H1 (cell line): Measurements from ENCODE around the gene PCDHB10. TPM values are rescaled to one million over a fixed set of nuclear protein-coding genes. Genes with fewer than 3 reads are reported as not detected.
"Not testable (repeated sequence)": the region's sequence is repeated elsewhere in the genome, so short reads cannot be mapped to it uniquely, and the experiment has no call there.

Experiments
- CTCF ChIA-PET: fragments of 300-600 bp; sonication (Branson Sonifier 250); formaldehyde crosslinking; loops from one replicate; lab custom pipeline; 2021; ENCODE audit not compliant: partially characterized antibody; lab: Charles Lee
- POLR2A ChIA-PET: fragments of 300-600 bp; sonication (Branson Sonifier 250); formaldehyde crosslinking; loops from one replicate; lab custom pipeline; 2021; ENCODE audit warnings: inconsistent platforms; ENCODE audit not compliant: partially characterized antibody; lab: Charles Lee
- DNase-seq, 2 experiments: peaks; one replicate each; pipeline versions ENCODE4 v3.0.0 to v3.0.0-alpha.2; 2010 to 2022; ENCODE audit warnings: low spot score in 2 of 2, low read depth in 1 of 2, mixed read lengths in 1 of 2
- FAIRE-seq: peaks from 2 replicates; lab custom pipeline; 2011; peaks lifted over from hg19 to GRCh38; lab: Jason Lieb, UNC
- H2AFZ ChIP-seq: 2 replicates; pipeline ENCODE4 v1.8.1; 2012; ENCODE audit warnings: low read length, inconsistent platforms
- H2AK5ac ChIP-seq: 2 replicates; pipeline ENCODE4 v1.6.1; 2013; ENCODE audit warnings: low read depth, low read length
- H2BK120ac ChIP-seq: replicated peaks from 2 replicates; pipeline ENCODE3; 2013; ENCODE audit warnings: low read depth, low read length, inconsistent platforms
- H2BK12ac ChIP-seq: 2 replicates; pipeline ENCODE4 v1.6.1; 2013; ENCODE audit warnings: low read depth, low read length
- H2BK15ac ChIP-seq: 2 replicates; pipeline ENCODE4 v1.6.1; 2013; ENCODE audit warnings: low read length
- H2BK20ac ChIP-seq: 2 replicates; pipeline ENCODE4 v1.6.1; 2013; ENCODE audit warnings: low read length
- H2BK5ac ChIP-seq: 2 replicates; pipeline ENCODE4 v1.6.1; 2013; ENCODE audit warnings: low read depth, low read length
- H3K14ac ChIP-seq: 2 replicates; pipeline ENCODE4 v1.6.1; 2013; ENCODE audit warnings: inconsistent platforms; ENCODE audit not compliant: insufficient read length
- H3K18ac ChIP-seq: 2 replicates; pipeline ENCODE4 v1.6.1; 2013; ENCODE audit warnings: low read length; ENCODE audit errors: extremely low read depth
- H3K23ac ChIP-seq: 2 replicates; pipeline ENCODE4 v1.6.1; 2013; ENCODE audit warnings: inconsistent platforms; ENCODE audit not compliant: insufficient read length
- H3K23me2 ChIP-seq: 2 replicates; pipeline ENCODE4 v1.6.1; 2013; ENCODE audit warnings: low read depth, low read length
- H3K27ac ChIP-seq: 2 replicates; pipeline ENCODE4 v1.6.1; 2011; ENCODE audit warnings: low read depth, low read length, inconsistent platforms
- H3K27me3 ChIP-seq, 4 experiments: replicated peaks in 1 of 4; 1 replicate in 1 of 4; 2 replicates in 3 of 4; pipeline versions ENCODE4 v1.6.1 to v1.8.1; 2011 to 2013; ENCODE audit warnings: low read length in 3 of 4, mild to moderate bottlenecking in 3 of 4, inconsistent platforms in 2 of 4, mixed read lengths in 2 of 4, moderate library complexity in 1 of 4; ENCODE audit not compliant: control insufficient read depth in 3 of 4, insufficient read depth in 3 of 4; ENCODE audit errors: extremely low read depth in 1 of 4
- H3K36me3 ChIP-seq, 4 experiments: 2 replicates each; pipeline versions ENCODE4 v1.6.1 to v1.8.1; 2011 to 2013; ENCODE audit warnings: mild to moderate bottlenecking in 4 of 4, low read length in 3 of 4, moderate library complexity in 2 of 4, control low read depth in 1 of 4, inconsistent platforms in 1 of 4; ENCODE audit not compliant: insufficient read depth in 4 of 4, control insufficient read depth in 2 of 4
- H3K4ac ChIP-seq: replicated peaks from 2 replicates; pipeline ENCODE3; 2013; ENCODE audit warnings: low read length, low read depth, mixed read lengths, inconsistent platforms; ENCODE audit not compliant: insufficient read length
- H3K4me1 ChIP-seq, 4 experiments: replicated peaks in 1 of 4; 1 replicate in 1 of 4; 2 replicates in 3 of 4; pipeline versions ENCODE4 v1.6.1 to v1.8.1; 2011 to 2013; ENCODE audit warnings: low read length in 3 of 4, inconsistent platforms in 2 of 4, mixed read lengths in 1 of 4; ENCODE audit not compliant: insufficient read depth in 4 of 4, control insufficient read depth in 3 of 4
- H3K4me2 ChIP-seq, 2 experiments: 2 replicates each; pipeline versions ENCODE4 v1.6.1 to v1.8.1; 2011 to 2013; ENCODE audit warnings: low read depth in 2 of 2, low read length in 2 of 2, control low read depth in 1 of 2, inconsistent platforms in 1 of 2, mild to moderate bottlenecking in 1 of 2; ENCODE audit not compliant: insufficient read depth in 1 of 2
- H3K4me3 ChIP-seq, 4 experiments: fragments of 200-600, 300-600 bp in 1 of 4; sonication (generic), shearing (Covaris generic), sonication (Bioruptor Twin) in 1 of 4; 2 replicates each; pipeline versions ENCODE4 v1.5.1 to v1.8.1; 2011 to 2016; ENCODE audit warnings: low read length in 4 of 4, low read depth in 3 of 4, control low read depth in 2 of 4, inconsistent platforms in 2 of 4, mild to moderate bottlenecking in 2 of 4, mixed read lengths in 1 of 4, moderate library complexity in 1 of 4; ENCODE audit not compliant: insufficient read depth in 2 of 4; ENCODE audit errors: extremely low read depth in 1 of 4
- H3K56ac ChIP-seq: replicated peaks from 2 replicates; pipeline ENCODE3; 2013; ENCODE audit warnings: low read depth, mild to moderate bottlenecking, mixed read lengths, low read length, inconsistent platforms; ENCODE audit not compliant: insufficient read length
- H3K79me1 ChIP-seq: 2 replicates; pipeline ENCODE4 v1.6.1; 2013; ENCODE audit warnings: low read depth, low read length, control low read depth
- H3K79me2 ChIP-seq, 2 experiments: 2 replicates each; pipeline versions ENCODE4 v1.6.1 to v1.8.1; 2012 to 2013; ENCODE audit warnings: low read length in 2 of 2, mild to moderate bottlenecking in 2 of 2, inconsistent platforms in 1 of 2; ENCODE audit not compliant: insufficient read depth in 2 of 2, control insufficient read depth in 1 of 2
- H3K9ac ChIP-seq, 4 experiments: replicated peaks in 1 of 4; 1 replicate in 1 of 4; 2 replicates in 3 of 4; pipeline versions ENCODE4 v1.6.1 to v1.8.1; 2011 to 2013; ENCODE audit warnings: low read depth in 3 of 4, low read length in 3 of 4, control low read depth in 2 of 4, mild to moderate bottlenecking in 2 of 4, moderate library complexity in 2 of 4, inconsistent platforms in 1 of 4; ENCODE audit errors: extremely low read depth in 1 of 4
- H3K9me3 ChIP-seq, 2 experiments: 2 replicates each; pipeline versions ENCODE4 v1.6.1 to v1.8.1; 2012 to 2013; ENCODE audit warnings: mild to moderate bottlenecking in 2 of 2, moderate library complexity in 2 of 2, control low read depth in 1 of 2, inconsistent platforms in 1 of 2, low read depth in 1 of 2, low read length in 1 of 2, mixed read lengths in 1 of 2; ENCODE audit not compliant: insufficient read depth in 2 of 2
- H4K20me1 ChIP-seq, 2 experiments: replicated peaks in 1 of 2; 2 replicates each; pipeline versions ENCODE3 to v1.8.1; 2011 to 2013; ENCODE audit warnings: inconsistent platforms in 2 of 2, low read length in 2 of 2, mild to moderate bottlenecking in 1 of 2; ENCODE audit not compliant: insufficient read depth in 2 of 2, control insufficient read depth in 1 of 2
- H4K5ac ChIP-seq: 2 replicates; pipeline ENCODE4 v1.6.1; 2013; ENCODE audit warnings: low read length, low read depth, mixed read lengths, inconsistent platforms; ENCODE audit not compliant: insufficient read length
- H4K8ac ChIP-seq: 2 replicates; pipeline ENCODE4 v1.8.0; 2013; ENCODE audit warnings: mild to moderate bottlenecking, moderate library complexity, low read length, inconsistent platforms; ENCODE audit not compliant: insufficient read depth; ENCODE audit errors: extremely low read depth
- H4K91ac ChIP-seq: replicated peaks from 2 replicates; pipeline ENCODE3; 2013; ENCODE audit warnings: low read length, mixed read lengths, inconsistent platforms; ENCODE audit not compliant: insufficient read length
- WGBS, 2 experiments: shearing (Covaris generic) in 1 of 2; methylation state at CpG; one replicate each; pipeline versions ENCODE4 v1.1.6 to v1.1.7; 2013 to 2015; ENCODE audit warnings: low lambda C conversion rate in 2 of 2, mixed read lengths in 2 of 2, inconsistent platforms in 1 of 2, low coverage in 1 of 2, missing lambda C conversion rate in 1 of 2; ENCODE audit not compliant: insufficient replicate concordance in 2 of 2, insufficient coverage in 1 of 2, insufficient read length in 1 of 2; ENCODE audit errors: extremely low coverage in 1 of 2, missing lambda C conversion rate in 1 of 2; 5-methylcytosine and 5-hydroxymethylcytosine counted together
- polyA plus RNA-seq, 7 experiments: library from polyadenylated mRNA; depleted of rRNA in 3 of 7; stranded (reverse) in 5 of 7; unstranded in 2 of 7; fragments of >200 nt in 5 of 7; fragments of 200-250 nt in 2 of 7; gene quantifications; 1 replicate in 5 of 7; 2 replicates in 1 of 7; 4 replicates in 1 of 7; pipeline versions ENCODE4 v1.2.1 to v1.2.3, GENCODE V29; 2011 to 2013; ENCODE audit warnings: missing spikeins in 2 of 7, mixed read lengths in 2 of 7
- total RNA-seq: library from RNA; stranded (reverse); fragmentation: NEBNext Ultra II Directional; extraction: Animal tissue kit (Norgen Biotek cat#: 25700); gene quantifications from 2 replicates; pipeline ENCODE4 v1.2.1, GENCODE V29; 2021

The PCDHB10 gene
- total and polyA plus RNA-seq, 2 of the 8 experiments (the other 6 are each of a cell fraction or from before 2014, with no cell fraction given) = 1.3 to 1.8 TPM

- H3K18ac ChIP-seq, H2BK15ac ChIP-seq, H3K4me2 ChIP-seq, H4K8ac ChIP-seq, H3K56ac ChIP-seq, DNase-seq, H3K4me3 ChIP-seq, H3K27me3 ChIP-seq, H3K23me2 ChIP-seq, H3K79me1 ChIP-seq, H2BK120ac ChIP-seq, H3K27ac ChIP-seq, FAIRE-seq, H3K23ac ChIP-seq, H2AK5ac ChIP-seq, H3K36me3 ChIP-seq, H2BK12ac ChIP-seq, H3K9ac ChIP-seq, H2BK20ac ChIP-seq, H3K4me1 ChIP-seq, H4K5ac ChIP-seq, H2BK5ac ChIP-seq, H2AFZ ChIP-seq, H4K20me1 ChIP-seq, H4K91ac ChIP-seq, H3K4ac ChIP-seq, H3K14ac ChIP-seq, H3K79me2 ChIP-seq, POLR2A ChIA-PET: not testable (repeated sequence)
- 94% methylated on average over 10 of the region's 12 CpGs; no CpG with 5 or more reads in 1 of the 2 experiments for WGBS, 2 experiments
- CTCF ChIA-PET = interaction anchor here (0.6 to 2.9 kb wide), 14 partner anchors 9 to 350 kb away, joined by 3 to 21 read pairs (median 6); partner anchors contain the start of genes PCDHB14, PCDHB15, PCDHB16 and PCDHGA10
- H3K9me3 ChIP-seq = peaks cover 7 to 28% of the 10 kb centered on the region in 2 experiments; a peak in 3 of 4 replicates
Measured at GRCh38 chr5:141214583-141214982, 22.4 kb downstream of the PCDHB10 start.

GRCh38 chr5:141215504-141215903, 23.4 kb downstream of the PCDHB10 start:
- H2AK5ac ChIP-seq, H4K5ac ChIP-seq, H4K91ac ChIP-seq, H2BK15ac ChIP-seq, H3K23me2 ChIP-seq, H3K36me3 ChIP-seq, H4K8ac ChIP-seq, H2BK20ac ChIP-seq, DNase-seq, H2BK120ac ChIP-seq, H3K4me3 ChIP-seq, POLR2A ChIA-PET, H3K56ac ChIP-seq, H3K14ac ChIP-seq, H2BK12ac ChIP-seq, H3K27ac ChIP-seq, H3K79me2 ChIP-seq, H3K79me1 ChIP-seq, H4K20me1 ChIP-seq, H3K23ac ChIP-seq, H3K9ac ChIP-seq, H3K18ac ChIP-seq, H3K4ac ChIP-seq, H3K27me3 ChIP-seq, H2BK5ac ChIP-seq, H3K4me1 ChIP-seq, FAIRE-seq, H2AFZ ChIP-seq, H3K4me2 ChIP-seq: not testable (repeated sequence)
- peaks cover 7 to 21% of the 10 kb centered on the region in 2 experiments; a peak in 3 of 4 replicates for H3K9me3 ChIP-seq
- WGBS, 2 experiments = 97% methylated on average over 17 of the region's 40 CpGs; no CpG with 5 or more reads in 1 of the 2 experiments
- CTCF ChIA-PET = interaction anchor here (1.0 to 2.1 kb wide), 3 partner anchors 13 to 349 kb away, joined by 3 to 7 read pairs (median 3); partner anchors contain the start of gene PCDHGB7
